C4-2B (cell line): ENCODE results near the gene C1QTNF1.

ENCODE experiments used
- H3K27ac ChIP-seq: fragments of 450-650 bp; 2 replicates; pipeline ENCODE4 v1.5.1; 2017
- CTCF ChIP-seq: fragments of 450-650 bp; conservative IDR thresholded peaks from 2 replicates; pipeline ENCODE4 v1.5.1; 2017; ENCODE audit warnings: mild to moderate bottlenecking
- ZFX ChIP-seq: fragments of 450-650 bp; IDR thresholded peaks from 2 replicates; pipeline ENCODE4 v1.6.1; 2017

Gene C1QTNF1

GRCh38 chr17:79096477-79096876 is 72.5 kb downstream of the C1QTNF1 start:
- TF ChIP-seq ZFX (no peak), CTCF (no peak)
- H3K27ac ChIP-seq: no peak overlapping the region

- TF ChIP-seq CTCF (no peak), ZFX (no peak)
Measured at GRCh38 chr17:79097226-79098055, 73.5 kb downstream of the C1QTNF1 start.

GRCh38 chr17:79098282-79098867 is 74.4 kb downstream of the C1QTNF1 start:
- no peak overlapping the region for H3K27ac ChIP-seq
- no peak for TF ChIP-seq ZFX
- TF ChIP-seq CTCF: no peak

More at GRCh38 chr17:79097226-79098055, 73.5 kb downstream of the C1QTNF1 start:
- H3K27ac ChIP-seq: no peak overlapping the region
